Ureter (tissue), 1 donor: ENCODE data around the gene COL6A1. TPM values are rescaled to one million over a fixed set of nuclear protein-coding genes. Genes with fewer than 3 reads are reported as not detected.
A peak's percentile ranks its signal among the peaks of the same experiment; 100 is the strongest.

Experiments used
- DNase-seq: peaks from one replicate; pipeline ENCODE4 v3.0.0-alpha.2; 2020; ENCODE audit warnings: low spot score
- total RNA-seq: library from RNA; stranded (reverse); gene quantifications from one replicate; pipeline ENCODE4 v1.2.4, GENCODE V29; 2023
- donor health status: DM: yes; HTN: yes; CAD: no.

COL6A1 gene
- total RNA-seq, 1 donor from 2014 or later, result 289 TPM

DNA sequence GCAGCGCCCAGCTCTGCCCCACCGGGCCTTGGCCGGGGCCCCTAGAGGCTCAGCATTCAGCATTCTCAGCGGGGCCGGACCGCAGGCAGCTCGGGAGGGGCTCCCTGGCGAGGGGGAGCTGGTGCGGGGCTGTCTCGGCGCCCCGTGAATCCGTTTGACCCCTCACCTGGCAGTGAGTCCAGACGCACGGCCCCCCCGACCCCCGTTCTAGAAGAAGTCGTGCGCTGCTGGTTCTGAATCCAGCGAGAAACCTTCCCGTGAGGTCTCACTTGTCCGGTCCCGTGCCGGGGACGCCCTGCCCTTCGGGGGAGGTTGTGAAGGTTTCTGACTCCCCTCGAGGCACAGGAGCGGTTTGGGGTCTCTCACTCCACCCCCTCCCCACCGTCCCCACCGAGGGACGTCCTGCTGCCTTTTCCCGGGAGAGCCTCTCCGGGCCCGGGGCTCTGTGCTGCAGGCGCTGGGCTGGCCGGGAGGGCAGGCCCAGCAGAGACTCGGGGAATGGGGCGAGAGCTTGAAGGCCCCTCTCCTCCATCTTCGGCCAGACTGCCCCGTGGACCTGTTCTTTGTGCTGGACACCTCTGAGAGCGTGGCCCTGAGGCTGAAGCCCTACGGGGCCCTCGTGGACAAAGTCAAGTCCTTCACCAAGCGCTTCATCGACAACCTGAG lies 655 bp downstream of the COL6A1 start:
- DNase-seq, result no peak

DNA sequence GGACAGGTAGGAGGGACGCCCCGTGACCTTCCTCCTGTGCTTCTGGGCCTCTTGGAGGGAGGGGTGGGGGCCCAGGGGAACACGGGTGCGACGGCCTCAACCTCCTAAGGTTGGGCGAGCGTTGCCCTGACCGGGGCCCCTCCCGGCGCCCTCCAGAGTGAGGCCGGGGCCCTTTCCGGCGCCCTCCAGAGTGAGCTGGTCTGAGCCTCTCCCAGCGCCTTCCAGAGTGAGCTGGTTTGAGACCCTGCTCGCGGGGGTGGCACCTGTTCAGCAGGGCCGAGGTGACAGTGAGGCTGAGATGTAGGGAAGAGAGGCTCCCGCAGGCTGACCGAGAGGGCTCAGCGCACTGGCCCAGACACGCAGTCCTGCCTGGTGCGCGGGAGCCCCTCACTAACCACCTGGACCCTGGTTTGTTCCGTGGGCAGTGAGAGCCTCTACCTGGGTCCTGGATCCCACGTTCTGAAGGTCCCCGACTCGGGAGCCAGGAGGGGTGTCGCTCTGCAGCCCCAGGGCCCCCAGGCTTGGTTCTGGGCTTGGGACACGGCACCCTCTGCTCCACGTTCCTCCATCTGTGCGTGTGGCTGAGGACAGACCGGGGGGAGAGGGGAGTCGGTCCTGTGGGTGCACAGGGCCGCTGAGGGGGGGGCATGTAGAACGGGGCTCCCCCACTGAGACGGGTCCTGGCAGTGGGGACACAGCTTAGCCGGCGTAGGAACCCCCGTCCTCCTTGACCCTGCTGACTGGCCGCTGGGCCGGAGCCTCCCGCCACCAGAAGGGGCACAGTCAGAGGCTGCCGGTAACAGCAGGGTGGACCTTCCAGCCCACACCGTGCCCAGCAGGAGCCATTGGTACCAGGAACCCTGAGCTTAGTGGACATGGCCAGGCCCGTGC lies 1.4 kb downstream of the COL6A1 start:
- peak; percentile 43 for DNase-seq

DNA sequence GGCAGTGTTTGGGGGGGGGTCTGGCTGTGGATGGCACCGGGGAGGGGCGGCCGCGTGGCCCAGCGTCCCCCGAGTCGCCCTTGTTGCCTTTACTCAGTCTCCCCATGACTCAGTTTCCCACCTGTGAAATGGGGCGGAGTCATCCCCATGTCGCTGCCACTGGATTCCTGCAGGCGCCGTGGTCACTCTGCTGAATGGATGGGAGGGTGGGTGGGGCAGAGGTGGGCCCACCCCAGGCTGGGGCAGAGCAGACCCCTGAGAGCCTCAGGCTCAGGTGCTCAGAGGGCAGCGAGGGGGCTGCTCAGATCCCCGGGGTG lies 2.0 kb downstream of the COL6A1 start:
- no peak for DNase-seq

DNA sequence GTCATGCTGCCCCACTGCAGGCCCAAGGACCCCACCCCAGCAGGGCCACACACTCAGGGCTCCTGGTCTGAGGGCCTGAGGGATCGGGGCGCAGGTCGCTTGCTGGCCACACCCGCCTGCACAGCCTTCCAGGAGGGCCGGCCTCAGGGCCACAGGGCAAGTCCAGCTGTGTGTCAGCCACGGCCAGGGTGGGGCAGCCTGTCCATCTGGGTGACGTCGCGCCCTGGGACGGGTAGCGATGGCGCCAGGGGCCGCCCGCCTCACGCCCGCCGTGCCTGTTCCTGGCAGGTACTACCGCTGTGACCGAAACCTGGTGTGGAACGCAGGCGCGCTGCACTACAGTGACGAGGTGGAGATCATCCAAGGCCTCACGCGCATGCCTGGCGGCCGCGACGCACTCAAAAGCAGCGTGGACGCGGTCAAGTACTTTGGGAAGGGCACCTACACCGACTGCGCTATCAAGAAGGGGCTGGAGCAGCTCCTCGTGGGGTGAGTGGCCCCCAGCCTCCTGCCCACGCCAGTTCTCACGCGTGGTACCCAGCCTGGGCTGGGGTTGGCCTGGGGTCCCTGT lies 2.5 kb downstream of the COL6A1 start:
- no peak for DNase-seq

DNA sequence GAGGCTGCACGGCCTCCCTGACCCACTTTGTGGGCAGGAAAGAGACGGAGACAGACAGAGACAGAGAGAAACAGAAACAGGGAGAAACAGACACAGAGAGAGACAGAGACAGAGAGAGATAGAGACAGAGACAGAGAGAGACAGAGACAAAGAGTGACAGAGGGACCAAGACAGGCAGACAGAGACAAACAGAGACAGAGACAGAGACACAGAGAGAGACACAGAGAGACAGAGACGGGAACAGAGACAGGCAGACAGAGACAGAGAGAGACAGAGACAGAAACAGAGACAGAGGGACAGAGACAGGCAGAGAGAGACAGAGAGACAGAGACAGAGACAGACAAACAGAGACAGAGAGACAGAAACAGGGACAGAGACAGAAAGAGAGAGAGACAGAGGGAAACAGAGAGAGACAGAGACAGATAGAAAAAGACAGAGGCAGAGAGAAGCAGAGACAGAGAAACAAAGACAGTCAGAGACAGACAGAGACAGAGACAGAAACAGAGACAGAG lies 3.1 kb downstream of the COL6A1 start:
- DNase-seq, result no peak

DNA sequence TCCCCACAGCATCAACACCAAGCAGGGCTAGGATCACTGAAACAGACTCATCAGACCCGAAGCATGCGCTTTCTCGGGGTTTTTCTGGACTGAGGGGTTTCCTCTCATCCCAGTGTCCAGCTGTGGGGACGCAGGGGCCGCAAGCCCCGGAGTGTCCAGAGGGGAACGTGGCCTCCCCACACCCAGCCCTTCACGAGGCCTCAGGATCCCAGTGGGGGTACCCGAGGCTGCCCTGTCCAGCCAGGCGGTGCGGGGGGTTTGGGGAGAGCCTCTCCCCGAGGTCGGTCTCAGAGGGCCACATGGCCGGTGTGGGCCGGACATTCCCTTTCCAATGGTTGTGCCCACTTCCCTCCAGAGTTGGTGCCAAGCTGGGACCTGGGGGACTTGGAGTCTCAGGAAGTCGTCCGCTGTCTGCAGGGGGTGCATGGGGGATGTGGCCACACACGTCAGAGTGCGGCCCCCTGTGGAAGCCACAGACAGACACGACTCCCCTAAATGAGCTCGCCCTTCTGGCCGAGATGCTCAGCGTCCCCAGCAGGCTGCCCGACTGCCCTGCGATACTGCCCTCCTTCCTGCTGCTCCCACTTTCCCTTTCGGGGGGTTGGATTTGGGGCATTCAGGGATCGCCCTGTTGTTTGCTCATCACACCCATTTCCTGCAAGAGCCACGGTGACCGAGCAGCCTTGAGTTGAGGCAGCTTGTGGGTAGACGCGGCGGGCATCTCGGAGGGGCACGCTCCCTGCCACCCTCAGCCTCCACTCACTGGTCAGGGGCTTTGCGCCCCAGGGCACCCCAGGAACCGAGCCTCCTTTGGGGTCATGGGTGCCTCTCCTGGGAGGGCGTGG lies 4.1 kb downstream of the COL6A1 start:
- DNase-seq, result no peak

DNA sequence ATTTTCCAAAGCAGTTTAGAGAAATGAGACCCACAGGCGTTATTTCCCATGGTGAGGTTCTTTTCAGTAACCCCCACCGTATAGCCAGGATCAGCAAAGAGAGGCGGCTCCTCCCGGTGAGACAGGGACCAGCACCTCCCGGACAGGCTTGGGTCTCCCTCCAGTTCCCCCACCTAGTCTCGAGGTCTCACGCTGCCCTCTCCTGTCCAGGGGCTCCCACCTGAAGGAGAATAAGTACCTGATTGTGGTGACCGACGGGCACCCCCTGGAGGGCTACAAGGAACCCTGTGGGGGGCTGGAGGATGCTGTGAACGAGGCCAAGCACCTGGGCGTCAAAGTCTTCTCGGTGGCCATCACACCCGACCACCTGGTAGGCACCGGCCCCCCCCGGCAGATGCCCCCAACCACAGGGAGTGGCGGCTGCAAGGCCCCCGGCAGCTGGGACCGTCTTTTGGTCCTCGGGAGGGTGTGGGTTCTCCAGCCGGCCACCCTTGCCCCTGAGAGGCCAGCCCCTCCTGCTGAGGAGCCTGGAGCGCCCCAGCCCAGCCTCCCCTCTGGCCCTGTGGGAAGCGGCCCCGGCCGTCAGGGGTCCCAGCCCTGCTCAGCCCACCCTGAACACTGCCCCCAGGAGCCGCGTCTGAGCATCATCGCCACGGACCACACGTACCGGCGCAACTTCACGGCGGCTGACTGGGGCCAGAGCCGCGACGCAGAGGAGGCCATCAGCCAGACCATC lies 4.9 kb downstream of the COL6A1 start:
- DNase-seq, result no peak

DNA sequence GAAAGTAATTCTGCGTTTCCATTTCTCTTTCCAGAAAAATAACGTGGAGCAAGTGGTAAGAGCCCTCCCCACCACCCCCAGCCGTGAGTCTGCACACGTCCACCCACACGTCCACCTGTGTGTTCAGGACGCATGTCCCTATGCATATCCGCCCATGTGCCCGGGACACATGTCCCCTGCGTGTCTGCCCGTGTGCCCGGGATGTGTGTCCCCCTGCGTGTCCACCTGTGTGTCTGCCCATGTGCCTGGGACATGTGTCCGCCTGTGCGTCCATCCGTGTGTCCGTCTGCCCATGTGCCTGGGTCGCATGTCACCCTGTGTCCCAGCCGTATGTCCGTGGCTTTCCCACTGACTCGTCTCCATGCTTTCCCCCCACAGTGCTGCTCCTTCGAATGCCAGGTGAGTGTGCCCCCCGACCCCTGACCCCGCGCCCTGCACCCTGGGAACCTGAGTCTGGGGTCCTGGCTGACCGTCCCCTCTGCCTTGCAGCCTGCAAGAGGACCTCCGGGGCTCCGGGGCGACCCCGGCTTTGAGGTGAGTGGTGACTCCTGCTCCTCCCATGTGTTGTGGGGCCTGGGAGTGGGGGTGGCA lies 5.6 kb downstream of the COL6A1 start:
- DNase-seq, result no peak

DNA sequence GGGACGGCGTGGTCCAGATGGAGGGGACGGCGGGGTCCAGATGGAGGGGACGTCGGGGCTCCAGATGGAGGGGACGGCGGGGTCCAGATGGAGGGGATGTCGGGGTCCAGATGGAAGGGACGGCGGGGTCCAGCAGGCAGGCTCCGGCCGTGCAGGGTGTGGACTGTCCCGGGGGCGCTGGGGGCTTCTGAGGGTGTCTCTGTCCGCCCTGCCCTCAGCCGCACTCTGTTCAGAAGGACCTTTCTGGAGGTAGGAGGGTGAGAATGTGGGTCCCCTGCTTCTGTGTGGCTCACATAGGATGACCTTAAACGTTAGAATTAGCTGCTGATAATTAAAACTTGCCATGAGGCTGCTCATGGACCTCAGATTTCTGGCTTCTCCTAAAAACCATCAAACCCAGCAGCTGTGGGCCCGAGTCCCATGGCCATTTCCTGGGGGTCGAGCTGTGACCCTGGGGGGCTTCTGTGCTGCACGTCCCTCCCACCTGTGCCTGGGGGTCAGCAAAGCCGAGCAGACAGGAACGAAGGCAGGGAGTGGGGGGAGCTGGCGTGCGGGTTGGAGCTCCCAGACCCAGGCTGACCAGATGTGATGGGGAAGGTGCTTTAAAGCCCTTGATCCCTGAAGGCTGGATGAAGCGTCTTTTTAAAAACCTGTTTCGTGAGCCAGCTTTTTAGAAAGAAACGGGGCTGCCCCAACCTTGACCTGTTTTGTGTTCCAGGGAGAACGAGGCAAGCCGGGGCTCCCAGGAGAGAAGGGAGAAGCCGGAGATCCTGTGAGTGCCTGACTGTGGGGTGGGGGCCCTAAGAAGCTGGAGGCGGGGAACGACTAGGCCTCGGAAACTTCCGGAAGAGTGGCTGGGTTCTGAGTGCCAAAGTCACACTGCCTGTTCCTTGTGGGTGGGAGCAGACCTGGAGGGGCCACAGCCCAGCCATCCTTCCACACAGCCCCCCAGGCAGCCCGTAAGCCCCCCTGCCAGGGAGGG lies 7.1 kb downstream of the COL6A1 start:
- DNase-seq, result no peak

DNA sequence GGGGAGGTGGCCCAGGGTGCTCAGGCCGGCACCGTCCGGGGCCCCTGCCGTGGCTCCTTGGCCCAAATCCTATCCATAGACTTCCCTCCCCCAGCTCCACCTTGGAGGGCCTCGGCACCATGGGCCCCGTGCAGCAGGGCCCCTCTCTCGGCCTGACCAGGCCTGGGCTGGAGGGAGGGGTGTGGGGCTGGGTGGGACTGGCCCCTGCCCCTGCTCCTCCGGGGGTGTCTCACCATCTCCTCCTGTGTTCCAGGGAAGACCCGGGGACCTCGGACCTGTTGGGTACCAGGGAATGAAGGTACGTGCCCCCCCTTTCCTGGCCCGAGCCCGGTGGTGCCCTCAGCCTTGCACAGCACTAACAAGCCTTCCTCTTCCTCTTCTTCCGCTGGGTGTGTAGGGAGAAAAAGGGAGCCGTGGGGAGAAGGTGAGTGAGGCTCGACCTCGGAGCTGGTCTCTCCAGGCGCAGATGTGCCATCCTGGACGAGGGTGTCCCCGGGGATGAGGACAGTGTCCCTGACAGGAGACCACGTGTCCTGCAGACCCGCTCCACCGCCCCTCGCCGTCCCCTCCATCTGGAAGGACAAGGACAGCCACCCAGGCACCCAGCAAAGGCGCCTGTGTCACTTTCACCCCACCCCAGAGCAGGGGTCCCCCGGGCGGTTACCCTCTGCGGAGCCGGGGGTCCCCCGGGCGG lies 7.9 kb downstream of the COL6A1 start:
- DNase-seq, result no peak

DNA sequence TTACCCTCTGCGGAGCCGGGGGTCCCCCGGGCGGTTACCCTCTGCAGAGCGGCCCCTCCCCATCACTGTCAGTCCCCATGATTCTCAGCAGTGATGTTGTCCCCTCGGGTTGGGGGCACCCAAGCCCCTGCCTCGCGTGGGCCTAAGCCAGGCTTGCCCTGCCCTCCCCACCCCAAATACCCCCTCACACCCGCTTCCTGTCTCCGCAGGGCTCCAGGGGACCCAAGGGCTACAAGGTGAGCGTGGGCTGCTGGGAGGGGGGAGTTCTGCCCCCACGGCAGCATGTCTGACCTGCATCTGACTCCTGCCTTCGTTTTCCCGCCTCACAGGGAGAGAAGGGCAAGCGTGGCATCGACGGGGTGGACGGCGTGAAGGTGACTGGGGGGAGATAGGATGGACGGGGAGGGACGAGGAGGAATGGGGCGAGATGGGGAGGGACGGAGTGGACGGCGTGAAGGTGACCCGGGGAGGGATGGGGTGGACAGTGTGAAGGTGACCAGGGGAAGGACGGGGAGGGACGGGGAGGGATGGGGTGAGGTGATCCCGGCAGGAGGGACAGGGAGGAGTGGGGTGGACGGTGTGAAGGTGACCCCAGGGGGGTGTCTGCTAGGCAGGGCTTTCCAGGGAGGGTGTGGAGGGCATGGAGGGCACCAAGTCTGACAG lies 8.6 kb downstream of the COL6A1 start:
- no peak for DNase-seq

DNA sequence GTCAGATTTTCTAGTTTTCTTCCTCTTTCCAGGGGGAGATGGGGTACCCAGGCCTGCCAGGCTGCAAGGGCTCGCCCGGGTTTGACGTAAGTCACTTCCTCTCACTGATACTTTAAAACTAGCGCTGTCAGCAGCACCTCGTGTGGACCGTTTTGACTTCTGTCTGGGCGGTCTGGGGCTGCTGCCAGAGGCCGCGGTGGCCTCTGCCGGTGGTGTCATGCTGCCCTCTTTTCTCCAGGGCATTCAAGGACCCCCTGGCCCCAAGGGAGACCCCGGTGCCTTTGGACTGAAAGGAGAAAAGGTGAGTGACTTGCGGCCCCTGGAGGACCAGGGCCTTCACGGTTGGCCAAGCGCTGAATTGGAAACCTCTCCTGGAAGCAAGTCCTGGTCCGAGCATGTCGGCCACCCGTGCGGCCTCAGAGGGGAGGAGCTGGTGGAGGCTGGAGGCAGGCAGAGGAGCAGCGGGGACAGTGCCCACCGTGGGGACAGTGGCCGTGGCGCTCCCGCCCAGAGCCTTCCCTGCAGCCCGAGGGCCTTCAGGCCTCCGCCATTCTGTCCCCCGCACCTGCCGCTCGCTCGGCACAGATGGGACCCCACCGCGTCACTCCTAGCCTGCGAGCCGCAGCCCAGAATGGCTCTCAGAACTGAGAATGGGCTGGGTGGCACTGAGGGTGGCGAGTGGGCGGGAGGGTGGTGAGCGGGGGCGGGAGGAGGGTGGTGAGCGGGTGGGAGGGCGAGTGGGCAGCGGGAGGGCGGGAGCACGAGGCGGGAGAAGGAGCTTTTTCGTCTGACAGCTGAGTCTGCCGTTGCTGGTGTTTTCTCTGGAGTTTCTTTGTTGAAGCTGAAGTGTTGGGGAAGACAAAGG lies 9.4 kb downstream of the COL6A1 start:
- peak; percentile 43 for DNase-seq

DNA sequence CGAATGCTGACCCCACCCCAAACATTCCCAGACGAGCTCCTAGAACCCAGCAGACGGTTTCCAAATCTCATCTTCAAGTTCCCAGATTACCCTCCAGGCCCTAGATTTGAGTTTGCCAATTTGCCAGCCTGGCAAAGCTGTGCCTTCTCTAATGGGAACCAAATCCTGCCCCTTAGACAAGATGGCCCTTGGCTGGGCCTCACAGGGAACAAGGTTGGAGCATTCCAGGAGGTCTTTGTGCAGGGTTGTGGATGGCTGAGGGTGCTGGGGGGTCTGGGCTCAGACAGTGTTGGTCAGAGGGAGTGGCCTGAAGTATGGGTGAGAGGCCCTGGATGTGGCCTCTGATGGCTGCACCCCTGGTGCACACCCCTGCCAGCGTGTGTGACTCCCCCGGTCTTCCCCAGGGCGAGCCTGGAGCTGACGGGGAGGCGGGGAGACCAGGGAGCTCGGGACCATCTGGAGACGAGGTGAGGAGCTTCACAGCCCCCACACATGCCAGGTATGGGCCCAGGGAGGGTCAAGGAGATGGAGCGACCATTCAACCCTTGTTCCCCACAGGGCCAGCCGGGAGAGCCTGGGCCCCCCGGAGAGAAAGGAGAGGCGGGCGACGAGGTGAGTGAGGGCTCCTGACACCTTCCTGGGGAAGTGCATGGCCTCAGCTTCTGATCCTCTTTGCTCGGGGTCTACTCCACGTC lies 10.2 kb downstream of the COL6A1 start:
- peak; percentile 42 for DNase-seq

DNA sequence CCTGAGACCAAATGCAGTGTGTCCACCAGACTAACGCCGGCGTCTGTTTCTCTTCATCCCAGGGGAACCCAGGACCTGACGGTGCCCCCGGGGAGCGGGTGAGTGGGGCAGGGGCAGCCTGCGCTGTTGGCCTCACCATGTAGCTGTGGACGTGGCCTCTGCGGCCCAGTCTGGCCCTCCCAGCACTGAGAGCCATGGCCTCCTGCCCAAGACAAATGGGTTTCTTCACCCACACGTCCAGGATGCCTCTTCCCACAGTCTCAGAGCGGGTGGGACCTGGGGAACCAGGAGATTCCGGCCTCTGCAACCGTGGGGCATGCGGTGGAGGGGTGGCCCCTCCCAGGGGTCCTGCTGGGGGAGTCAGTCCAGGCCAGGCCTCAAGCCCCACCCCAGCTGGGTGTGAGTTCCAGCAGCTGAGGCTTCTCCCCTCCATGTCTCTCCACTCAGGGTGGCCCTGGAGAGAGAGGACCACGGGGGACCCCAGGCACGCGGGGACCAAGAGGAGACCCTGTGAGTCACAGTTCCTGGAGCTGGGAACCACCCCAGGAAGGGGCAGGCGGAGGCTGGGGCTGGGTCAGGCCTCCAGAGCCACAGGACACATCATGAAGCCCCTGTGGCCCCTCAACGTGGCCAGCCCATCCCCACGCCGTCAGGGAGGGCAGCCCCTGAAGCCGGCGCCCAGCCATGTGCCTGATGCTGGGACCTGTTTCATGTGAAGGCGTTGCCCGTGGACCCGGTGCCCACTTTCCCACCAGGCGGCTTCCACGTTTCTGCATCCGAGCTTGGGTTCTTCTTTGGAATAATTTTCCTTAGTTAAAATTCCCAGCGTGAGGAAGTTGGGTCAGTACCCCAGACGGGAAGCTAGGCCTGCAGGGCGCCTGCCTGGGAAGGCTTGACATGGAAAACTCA lies 11.0 kb downstream of the COL6A1 start:
- peak; percentile 43 for DNase-seq

DNA sequence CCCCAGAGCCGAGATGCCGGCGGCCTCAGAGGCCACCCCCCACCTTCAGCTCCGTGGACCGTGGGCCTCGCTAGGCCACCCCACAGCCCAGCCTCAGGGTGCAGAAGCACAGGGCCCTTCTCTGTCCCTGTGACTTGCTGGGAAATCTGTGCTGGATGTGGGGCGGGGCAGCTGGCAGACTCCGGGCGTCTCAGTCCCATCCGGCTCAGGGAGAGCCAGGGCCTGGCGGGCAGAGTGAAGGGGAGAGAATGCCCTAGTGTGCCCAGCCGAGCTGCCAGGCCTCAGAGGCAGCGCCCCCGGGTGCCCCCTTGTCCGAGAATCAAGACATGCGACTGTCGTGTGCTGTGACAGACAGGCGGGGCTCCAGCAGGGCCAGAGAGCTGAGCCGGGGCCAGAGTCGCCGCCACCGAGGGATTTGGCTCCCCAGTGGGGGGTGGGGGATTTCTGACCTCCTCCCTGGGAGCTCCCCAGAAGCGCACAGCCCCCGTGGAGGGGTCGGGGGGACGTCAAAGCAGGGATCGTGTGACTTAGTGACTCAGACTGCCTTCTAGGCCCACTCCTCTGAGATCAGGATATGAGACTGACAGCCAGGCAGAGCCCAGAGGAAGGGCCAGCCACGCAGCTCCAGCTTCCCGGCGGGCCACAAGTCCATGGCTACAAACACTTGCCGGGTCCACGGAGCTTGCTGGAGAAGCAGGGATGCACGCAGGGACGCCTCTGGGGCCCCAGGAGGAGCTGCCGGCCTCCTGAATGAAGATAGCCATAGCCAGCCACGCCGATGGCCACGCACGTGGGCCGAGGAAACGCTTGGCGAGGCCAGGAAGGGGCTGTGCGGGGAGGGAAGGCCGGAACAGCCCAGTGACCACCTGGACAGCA lies 11.9 kb downstream of the COL6A1 start:
- peak; percentile 42 for DNase-seq
